ENCODE data around the gene CSMD2.

Gene CSMD2

DNA sequence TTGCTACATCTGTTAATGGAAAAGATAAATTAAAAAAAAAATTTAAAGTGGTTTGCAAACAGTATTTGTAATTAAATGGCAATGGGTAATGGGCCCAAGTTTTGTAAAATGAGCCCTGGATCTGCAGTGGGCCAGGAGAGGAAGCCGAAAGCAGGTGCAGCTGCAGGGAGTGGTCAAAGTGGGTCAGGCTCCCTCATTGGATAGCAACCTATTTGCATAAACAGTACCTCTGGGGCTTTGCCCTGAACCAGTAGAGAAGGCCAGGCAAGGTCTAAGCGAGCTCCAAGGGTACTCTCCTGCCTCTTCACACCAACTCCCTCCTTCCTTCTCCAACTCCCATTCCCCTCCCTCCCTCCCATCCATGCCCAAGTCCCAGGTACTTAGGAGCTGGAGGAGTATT is 162.2 kb downstream of the CSMD2 start:
- DNase-seq (ENCODE audit: low read depth in 2 of 2), result no peak

DNA sequence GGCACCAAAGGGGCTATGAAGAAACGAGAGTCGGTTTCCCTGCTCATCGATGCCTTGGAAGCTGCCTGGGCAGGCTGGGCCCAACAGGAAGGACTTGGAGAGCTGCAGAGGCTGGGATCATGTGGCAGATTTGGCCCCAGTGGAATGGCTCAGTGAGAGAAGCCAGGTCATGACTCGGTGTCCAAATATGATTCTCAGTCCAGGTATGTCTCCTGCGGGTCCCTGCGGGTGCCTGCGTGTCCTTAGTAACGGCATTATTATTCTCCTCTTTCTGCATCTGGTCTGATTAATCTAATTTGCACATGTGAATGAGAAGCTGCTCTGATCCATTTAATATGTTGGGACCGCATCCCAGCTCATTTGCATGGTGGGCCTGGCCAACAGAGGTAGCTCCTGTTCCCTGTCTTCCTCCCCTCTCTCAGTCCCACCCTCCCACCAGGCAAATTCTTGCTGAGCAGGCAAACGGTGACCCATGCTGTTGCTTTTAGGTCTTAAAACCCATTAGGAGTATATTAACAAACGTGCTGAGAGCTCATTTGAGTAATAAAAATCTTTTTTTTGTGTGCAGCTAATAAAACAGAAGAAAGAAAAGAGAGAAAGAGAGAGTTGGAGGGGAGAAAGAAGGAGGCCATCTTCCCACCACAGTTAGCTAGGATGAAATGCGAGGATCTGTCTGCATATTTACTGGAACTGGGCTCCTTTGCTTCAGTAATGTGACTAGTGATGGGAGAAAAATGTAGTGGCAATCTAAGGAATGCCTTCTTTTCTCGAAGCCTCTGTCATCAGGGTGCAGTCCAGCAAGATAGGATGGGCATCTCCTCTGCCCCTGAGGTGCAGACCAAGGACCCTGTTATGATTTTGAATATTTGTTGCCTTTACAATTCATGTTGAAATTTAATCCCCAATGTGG is 167.6 kb downstream of the CSMD2 start:
- DNase-seq (ENCODE audit: low read depth in 2 of 2), result no peak

DNA sequence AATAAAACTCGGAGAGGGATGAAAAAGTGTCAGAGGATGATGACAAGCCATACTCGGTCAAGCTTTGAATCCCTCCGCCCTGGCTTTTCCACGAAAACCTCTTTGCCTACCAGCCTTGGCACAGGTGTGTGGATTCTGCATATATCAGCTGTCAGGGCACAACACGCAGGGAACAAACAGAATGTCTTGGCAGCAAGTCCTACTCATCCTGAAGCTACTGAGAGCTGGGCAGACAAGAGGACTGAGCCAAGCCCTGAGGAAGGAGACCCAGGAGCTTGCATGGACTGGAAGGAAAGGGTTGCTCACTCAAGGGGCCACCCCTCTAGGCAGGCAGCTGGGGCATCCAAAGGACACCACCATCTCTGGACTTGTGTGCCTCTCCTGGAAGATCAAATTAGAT is 168.7 kb downstream of the CSMD2 start:
- DNase-seq (ENCODE audit: low read depth in 2 of 2), result no peak

DNA sequence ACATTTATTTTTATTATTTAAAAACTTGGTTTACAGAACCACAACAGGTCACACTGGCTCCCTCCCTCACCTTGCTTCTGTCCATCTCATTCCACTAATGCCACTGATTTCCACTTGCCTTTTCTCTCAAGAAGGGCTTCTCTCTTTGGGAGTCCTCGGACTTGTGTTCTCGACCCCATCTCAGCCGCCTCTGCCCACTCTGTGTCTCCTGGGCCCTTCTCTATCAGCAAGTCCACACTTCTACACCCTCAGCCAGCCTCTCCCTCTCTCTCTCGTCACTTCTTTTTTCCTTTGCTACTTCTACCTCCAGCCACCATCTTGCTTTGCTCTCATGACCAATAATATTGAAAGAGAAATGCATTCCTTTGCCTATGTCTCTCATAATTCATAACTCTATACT is 171.7 kb downstream of the CSMD2 start:
- no peak for DNase-seq (ENCODE audit: low read depth in 2 of 2)

DNA sequence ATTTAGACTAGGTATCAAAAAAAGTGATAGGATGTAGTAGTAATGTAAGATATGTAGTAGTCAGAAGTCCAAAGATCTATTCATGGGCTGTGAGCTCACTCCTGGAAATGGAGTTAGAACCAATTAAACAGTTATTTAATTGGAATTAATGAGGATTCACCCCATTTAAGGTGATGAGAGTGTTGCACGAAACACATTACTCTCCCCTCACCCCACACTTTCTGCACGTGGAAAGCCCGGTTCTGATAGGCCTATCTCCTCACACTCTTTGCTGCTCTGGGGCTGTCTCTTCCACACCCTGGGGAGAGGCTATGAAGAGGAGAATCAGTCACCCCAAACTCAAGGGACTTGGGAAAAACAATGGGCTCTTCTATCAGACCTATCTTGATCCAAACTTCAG is 174.7 kb downstream of the CSMD2 start:
- DNase-seq (ENCODE audit: low read depth in 2 of 2), result no peak

DNA sequence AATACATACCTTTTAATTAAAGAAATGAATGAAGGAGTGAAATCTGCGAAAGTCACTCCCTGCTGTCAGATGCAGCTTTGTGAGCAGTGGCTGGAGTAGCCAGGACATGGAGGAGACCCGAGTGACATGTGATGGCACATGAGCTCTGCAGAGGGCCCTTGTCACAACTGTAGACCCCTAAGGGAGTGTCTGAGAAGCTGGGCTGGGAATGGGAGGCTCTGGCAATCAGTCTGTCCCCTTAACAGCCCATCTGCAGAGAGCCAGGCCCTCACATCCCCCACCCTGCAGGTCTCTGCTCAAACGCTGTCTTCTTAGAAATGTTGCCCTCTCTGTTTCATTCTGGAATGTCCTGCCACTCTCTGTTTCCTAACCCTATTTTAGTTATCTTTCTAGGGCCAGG is 176.9 kb downstream of the CSMD2 start:
- no peak for DNase-seq (ENCODE audit: low read depth in 2 of 2)

DNA sequence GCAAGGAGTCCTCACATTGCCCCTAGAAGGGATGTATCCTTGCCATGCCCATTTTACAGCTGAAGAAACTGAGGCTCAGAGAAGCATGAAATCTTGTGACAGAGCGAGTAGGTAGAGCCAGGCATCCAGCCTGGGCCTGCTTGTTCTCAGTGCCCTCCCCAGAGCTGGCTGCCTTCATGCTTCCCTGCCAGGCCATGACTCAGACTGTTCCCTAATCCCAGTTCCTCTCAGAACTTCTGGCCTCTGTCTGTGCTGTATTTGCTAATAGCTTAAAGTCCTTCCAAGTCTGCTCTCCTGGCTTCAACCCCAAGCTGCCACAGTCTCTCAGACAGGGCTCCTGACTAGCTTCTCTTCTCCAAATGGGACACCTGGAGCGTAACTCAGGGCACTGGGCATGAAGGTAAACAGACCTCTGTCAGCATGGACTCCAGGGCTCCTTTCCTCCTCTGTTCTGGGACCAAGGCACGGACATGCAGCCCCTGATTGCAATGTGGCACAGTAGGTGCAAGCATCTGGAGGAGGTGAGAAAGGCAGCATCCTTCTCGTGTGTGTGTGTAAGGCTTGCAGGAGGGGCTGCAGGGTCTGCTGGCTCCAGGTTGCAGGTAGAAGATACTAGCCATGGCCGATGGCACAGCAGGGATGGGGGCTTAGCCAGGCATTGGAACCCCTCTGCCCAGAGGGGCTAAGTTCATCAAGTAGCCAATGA is 178.5 kb downstream of the CSMD2 start:
- DNase-seq (ENCODE audit: low read depth in 2 of 2), result no peak

DNA sequence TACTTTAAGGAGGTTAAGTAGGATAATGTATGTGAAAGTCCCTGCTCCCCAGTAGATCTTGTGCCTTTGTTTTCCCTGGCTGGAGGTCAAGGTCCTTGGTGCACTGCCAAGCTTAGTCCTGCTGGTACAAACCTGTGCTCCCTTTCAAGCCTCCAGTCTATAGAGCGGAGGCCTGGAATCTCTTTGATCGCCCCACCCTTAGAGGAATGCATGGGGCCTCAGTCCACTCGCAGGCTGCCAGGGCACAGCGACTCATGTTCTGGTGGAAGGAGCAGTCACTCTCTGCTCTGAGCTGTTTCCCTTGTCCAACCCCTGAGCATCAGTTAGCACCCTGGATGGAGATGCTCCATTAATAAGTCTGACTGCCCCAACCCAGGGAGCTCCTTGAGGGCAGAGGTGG is 179.4 kb downstream of the CSMD2 start:
- no peak for DNase-seq (ENCODE audit: low read depth in 2 of 2)

DNA sequence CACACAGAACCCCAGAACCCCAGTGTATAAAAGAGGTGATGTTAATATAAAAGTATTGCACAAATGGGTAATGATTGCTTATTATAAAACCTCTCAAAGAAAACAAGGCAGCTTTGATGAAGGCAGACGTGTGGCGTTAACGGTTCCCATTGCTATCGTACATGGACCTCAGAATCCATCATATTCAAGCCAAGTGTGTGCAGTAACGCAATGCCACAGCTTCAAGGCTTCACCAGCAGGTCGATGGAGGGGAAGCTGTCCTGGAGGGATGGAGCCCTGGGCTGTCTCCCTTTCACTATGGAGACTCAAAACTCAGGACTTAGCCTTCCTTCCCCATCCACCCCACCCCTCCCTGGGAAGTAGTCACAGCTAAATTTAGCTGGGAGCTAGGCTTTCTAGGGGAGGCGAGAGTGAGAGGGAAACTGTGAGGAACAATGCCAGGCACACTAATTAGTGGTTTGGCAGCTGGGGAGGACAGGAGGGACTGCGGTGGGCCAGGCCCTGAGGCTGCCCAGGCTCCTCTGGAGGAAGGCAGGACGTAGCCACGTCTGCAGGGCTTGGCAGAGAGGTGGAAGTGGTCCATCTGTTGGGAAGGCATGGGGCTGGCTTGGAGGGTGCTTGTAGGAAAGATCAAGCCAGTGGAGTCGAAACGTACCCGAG is 180.0 kb downstream of the CSMD2 start:
- no peak for DNase-seq (ENCODE audit: low read depth in 2 of 2)

DNA sequence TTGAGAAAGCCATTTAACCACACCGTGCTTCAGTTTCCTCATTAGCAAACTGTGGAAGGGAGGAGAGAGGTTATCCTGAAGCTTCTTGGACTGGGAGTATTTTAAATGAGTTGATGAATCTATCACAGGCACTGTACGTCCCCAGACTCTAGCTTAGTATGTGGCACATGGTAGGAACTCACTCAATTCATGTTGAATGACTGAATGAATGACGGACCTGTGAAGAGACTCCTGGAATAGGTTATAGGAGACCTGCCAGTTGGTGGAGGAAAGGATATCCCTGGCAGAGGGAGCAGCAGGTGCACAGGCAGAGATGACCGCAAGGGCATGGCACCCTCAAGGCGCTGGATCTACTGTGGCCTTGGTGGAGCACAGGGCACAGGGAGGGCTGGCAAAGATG is 182.6 kb downstream of the CSMD2 start:
- DNase-seq (ENCODE audit: low read depth in 2 of 2), result no peak

DNA sequence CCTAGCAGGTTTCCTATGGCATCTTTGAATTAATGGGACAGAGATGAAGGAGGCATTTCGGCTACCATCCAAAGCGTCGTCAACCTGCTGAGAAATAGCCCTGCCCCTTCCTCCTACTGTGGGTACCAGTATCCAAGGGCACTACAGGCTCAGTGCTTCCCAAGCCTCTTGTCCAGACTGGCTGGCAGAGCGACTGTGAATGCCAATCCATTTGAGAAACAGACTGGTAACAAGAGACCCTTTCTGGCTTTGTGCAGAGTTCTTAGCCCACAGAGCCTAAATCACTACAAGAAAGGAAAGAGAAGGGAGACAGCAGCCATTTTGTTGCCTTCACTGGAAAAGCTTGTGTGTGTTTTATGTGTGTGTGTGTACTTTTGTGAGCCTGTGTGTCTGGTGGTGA is 185.7 kb downstream of the CSMD2 start:
- DNase-seq (ENCODE audit: low read depth in 2 of 2), result no peak

DNA sequence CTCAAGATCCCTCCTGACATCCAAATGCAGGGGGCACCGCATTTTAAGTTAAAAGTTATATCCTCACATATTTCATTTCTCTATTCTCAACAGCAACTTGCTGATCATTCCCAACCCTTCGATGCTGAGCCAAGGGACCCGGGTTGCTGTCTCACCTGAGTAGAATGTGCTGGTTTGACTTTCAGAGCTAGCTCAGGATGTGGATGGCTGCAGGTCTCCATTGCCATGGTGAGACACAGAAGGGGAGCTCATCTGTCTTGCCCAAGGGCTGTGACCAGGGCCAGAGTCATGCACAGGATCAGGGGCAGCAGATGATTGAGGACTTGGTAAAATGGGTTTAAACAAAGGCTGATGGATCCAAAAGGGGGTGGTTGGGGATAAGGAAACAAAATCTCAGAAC is 189.1 kb downstream of the CSMD2 start:
- no peak for DNase-seq (ENCODE audit: low read depth in 2 of 2)

DNA sequence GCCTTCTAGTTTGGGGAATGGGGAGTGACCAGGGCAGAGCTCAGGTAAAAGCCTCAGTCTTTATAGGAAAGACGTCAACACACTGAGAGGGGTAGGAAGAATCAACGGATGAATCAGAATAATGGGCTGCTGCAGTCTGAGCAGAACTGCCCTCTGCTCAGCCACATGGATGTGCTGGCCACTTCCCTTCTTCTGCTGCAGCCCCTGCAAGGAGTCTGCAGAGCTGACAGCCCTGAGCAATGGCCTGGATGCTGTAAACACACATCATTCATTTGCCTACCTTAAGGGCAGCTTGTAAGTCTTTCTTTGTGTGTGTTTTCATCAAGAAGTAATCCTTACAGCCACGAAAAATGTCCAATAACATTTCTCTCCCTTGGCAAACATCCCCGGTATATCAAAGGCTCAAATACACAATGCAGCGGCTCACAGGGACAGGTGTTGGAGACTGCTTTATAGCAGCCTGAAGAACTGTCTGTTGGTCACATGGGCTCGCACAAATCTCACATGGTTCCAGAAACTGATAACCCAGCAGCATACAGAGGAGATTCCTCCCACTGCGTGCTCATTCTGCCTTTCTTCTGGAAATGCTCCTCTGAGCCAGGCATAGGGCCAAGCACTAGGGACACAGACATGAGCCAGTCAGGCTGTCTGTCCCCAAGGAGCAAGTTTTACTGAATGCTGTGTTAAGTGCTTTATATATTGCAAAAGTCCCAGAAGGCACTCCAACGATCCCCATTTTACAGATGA is 191.1 kb downstream of the CSMD2 start:
- DNase-seq (ENCODE audit: low read depth in 2 of 2), result no peak

DNA sequence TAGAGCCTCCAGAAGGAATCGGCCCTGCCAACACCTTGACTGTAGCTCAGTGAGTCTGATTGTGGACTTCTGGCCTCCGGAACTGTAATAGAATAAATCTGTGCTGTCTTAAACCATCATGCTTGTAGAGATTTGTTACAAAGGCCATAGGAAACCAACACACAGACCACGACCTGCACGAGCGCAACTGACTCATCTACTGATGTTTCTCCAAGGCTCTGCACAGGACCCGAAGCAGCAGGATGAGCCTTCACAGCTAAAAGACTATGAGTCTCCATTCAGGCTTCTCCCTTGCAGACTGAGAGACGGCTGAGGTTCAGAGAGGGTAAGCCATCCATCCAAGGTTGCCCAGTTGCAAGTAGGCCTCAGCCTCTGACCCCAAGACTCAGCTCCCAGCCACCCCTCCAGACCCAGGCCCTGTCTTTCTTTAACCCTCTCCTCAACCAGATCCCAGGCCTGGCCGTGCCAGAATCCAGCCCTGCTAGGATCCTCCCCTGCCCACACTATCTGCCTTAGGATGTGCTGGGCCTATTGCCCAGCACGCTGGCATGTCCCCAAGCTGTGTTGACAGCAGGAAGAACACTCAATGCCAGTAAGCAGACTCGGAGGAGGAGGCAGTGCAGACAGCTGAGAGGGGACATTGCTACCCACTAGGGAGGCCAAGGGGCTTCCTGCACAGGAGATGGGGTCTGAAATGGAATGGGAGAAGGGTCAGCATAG is 192.2 kb downstream of the CSMD2 start:
- DNase-seq (ENCODE audit: low read depth in 2 of 2), result no peak

DNA sequence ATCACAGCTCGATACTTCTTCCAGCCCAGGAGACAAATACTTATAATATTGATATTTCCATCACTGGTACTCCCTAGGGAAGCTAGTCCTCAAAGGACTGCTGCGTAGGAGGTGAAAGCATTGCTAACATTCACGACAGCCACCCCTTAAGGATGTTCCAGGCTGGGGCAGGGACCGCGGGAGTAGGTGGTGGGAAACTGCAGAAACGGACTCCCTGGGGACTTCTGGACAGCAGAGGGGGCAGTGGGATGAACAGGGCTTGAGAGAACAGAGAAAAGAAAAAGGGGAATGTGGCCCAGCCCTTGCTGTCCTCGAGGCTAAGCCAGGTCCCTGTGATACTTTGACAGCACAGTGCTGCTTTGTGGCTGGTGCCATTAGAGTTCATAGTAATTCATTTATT is 193.1 kb downstream of the CSMD2 start:
- no peak for DNase-seq (ENCODE audit: low read depth in 2 of 2)

DNA sequence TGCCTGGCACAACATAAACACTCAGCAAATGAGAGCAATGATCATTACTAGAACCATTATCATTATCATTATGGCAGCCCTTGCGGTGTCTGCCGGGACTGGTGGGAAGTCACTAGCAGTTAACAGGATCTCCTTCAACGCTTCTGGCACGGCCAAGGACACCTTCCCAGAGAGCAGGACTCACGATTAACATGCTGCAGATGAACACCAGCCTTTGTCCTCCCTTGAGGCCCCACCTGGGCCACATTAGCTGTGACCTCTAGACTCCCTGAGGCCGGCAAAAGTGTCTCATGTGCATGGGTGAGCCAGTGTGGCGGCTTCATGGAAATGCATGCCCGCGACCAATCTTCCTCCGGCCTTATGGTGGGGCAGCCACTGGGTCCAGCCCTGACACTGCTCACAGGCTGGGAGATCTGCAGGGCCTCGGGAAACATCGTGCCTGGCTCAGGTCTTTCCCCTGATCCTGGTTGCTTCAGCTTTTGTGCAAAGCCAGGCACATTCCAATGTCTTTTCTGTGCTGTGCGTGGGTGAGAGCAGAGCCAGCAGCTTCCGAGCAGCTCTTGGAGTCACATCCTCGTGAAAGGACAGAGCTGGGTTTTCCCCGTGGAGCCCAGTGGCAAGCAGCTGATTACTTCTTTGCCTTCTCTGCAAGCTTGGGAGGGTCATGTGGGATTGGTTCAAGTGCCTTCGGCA is 193.9 kb downstream of the CSMD2 start:
- DNase-seq (ENCODE audit: low read depth in 2 of 2), result no peak

DNA sequence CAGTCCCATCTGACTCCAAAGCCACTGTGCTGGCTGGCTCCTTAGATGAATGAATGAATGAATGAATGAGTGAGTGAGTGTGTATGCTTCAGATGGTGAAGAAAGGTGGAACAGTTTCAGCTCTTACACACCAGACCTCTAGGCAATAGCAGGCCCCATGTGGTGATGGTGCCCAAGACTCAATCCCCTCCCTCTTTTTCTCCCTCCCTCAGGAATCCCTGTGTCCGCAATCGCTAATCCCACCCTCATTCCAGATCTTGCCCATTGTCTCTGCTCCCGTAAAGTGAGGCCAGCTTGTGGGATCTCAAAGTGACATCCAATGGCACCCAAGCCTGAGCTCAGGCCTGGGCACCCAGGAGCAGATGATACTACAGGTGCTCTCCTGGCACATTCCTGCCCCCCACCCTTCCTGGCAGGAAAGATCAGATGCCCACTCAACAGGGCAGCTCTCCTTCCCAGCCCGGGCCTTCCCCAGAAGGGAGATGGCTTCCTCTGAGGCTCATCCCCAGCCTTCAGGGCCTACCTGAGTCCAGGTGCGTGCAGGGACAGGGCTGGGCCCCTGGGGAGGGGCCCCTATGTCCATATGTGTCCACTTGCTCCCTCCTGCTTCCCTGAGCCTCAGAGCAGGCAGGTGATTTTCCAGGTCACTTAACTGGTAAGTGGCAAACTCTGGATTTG is 194.7 kb downstream of the CSMD2 start:
- DNase-seq (ENCODE audit: low read depth in 2 of 2), result no peak

DNA sequence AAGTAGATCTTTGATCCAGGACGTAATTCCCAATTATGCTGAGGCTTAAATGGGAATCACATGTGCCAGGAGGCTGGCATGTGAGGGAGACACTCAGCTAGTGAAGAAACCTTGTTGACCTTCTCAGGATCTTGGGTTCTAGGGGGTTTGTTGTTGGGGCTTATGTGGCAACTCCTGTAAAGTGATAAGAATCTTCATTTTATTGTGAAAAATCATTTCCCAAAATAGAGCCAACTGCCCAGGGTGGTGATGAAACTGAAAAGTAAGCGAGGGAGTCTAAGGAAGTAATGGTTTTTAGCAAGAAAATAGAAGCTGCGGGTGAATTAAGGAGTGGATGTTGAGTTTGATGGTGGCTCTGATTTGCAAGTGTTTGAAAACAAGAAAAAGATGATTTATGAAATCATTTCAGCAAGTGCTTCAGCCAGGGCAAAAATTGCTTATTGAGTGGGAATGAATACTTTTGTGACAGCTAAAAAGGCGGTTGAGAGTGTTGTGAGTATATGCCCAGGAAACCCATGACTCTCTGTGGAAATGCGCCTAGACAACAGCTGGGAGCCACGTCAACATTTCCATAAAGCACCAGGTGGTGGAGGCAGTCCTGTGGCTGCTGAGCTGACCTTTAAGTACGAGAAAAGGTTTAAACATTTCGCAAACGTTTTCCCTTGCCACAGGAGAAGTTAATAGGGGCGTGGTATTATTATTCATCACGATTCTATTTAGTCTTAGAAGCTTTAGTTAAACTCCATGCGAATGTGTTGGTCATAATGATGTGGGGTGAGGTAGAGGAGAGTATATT is 198.5 kb downstream of the CSMD2 start:
- no peak for DNase-seq (ENCODE audit: low read depth in 2 of 2)

DNA sequence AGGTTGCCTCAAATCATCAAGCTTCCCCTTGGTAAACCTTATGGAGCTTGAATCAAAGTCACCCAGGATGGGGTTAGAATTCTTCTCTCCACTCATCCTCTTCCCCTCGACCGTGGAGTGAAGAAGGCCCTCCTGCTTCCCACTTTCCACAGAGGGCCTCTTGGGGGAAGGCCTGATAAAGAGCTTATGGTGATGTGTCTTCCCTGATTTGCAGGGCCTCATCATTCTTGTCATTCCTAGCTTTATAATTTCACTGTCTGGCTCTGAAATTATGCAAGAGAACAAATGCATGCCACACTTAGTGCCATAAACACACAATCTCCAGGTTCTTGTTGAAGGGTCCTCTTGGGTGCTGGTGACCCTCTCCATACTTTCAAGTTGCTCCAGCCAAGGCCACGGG is 199.9 kb downstream of the CSMD2 start:
- DNase-seq (ENCODE audit: low read depth in 2 of 2), result no peak
